ENCODE measurements around the gene XRN2.

The XRN2 gene

DNA sequence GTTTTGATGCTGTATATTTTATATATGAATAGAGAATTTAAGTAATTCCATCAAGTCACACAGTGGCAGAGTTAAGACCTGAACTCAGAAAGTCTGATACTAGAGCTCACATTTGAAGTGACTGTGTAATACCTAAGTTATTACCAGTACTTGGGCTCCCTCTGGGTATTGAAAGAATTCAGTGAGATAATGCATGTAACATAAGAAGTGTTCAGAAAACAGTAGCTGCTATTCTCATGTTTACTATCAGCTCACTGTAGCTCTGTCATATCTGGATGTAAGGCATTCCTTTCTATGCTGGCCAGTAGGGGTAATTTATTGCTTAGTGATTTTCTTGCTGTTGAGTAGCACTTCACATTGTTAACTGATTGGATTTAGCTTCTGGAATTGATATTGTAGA, 49.6 kb downstream of the XRN2 start:
- TF ChIP-seq TAF1 (IDR thresholded peaks at IDR 0.05; ENCODE audit: borderline replicate concordance, insufficient read depth, low read length): no peak
- no peak for TF ChIP-seq SIN3A (IDR thresholded peaks at IDR 0.05; ENCODE audit: borderline replicate concordance, insufficient read depth, low read length)
- TF ChIP-seq, protein P1, sequence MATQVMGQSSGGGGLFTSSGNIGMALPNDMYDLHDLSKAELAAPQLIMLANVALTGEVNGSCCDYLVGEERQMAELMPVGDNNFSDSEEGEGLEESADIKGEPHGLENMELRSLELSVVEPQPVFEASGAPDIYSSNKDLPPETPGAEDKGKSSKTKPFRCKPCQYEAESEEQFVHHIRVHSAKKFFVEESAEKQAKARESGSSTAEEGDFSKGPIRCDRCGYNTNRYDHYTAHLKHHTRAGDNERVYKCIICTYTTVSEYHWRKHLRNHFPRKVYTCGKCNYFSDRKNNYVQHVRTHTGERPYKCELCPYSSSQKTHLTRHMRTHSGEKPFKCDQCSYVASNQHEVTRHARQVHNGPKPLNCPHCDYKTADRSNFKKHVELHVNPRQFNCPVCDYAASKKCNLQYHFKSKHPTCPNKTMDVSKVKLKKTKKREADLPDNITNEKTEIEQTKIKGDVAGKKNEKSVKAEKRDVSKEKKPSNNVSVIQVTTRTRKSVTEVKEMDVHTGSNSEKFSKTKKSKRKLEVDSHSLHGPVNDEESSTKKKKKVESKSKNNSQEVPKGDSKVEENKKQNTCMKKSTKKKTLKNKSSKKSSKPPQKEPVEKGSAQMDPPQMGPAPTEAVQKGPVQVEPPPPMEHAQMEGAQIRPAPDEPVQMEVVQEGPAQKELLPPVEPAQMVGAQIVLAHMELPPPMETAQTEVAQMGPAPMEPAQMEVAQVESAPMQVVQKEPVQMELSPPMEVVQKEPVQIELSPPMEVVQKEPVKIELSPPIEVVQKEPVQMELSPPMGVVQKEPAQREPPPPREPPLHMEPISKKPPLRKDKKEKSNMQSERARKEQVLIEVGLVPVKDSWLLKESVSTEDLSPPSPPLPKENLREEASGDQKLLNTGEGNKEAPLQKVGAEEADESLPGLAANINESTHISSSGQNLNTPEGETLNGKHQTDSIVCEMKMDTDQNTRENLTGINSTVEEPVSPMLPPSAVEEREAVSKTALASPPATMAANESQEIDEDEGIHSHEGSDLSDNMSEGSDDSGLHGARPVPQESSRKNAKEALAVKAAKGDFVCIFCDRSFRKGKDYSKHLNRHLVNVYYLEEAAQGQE (IDR thresholded peaks at IDR 0.05; ENCODE audit: insufficient read depth in 1 of 2, low read depth in 2 of 2, low read length in 2 of 2): no peak
- TF ChIP-seq FOXP2 (optimal IDR thresholded peaks at IDR 0.05; ENCODE audit: borderline replicate concordance, extremely low read depth, extremely low read length, insufficient read depth): no peak
- no peak for TF ChIP-seq POLR2AphosphoS5 (IDR thresholded peaks at IDR 0.05; ENCODE audit: low read depth, low read length)

DNA sequence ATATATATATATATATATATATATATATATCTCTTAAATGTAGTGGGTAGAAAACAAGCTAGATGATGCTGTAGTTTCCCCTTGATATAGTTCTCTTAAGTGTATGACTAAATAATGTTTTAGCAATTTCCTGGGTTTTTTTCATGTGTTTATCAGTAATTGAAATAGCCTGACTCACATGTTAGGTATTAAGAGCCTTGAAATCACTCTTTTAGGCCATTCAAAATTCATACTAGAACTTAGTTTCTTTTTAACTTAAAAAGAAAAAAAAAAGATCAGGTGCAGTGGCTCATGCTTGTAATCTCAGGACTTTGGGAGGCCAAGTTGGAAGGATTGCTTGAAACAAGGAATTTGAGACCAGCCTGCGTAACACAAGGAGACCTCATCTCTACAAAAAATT, 50.1 kb downstream of the XRN2 start:
- no peak for TF ChIP-seq FOXP2 (optimal IDR thresholded peaks at IDR 0.05; ENCODE audit: borderline replicate concordance, extremely low read depth, extremely low read length, insufficient read depth)

DNA sequence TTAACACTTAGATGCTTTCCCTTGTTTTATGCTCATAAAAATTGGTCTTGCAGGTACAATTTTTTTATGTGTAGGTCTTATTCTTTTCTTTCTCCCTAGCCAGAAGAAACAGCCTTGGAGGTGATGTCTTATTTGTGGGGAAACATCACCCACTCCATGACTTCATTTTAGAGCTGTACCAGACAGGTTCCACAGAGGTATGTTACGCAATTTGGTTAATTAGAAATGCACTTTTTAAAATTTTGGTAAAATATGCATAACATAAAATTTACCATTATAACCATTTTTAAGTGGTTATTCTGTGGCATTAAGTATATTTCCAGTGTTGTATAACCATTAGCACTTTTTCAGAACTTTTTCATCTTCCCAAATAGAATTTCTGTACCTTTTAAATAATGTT, 52.9 kb downstream of the XRN2 start:
- no peak for TF ChIP-seq SIN3A (IDR thresholded peaks at IDR 0.05; ENCODE audit: borderline replicate concordance, insufficient read depth, low read length)
- TF ChIP-seq, protein P1 (IDR thresholded peaks at IDR 0.05; ENCODE audit: insufficient read depth in 1 of 2, low read depth in 2 of 2, low read length in 2 of 2): no peak
- no peak for TF ChIP-seq POLR2AphosphoS5 (IDR thresholded peaks at IDR 0.05; ENCODE audit: low read depth, low read length)
- TF ChIP-seq FOXP2 (optimal IDR thresholded peaks at IDR 0.05; ENCODE audit: borderline replicate concordance, extremely low read depth, extremely low read length, insufficient read depth): no peak
- TF ChIP-seq TAF1 (IDR thresholded peaks at IDR 0.05; ENCODE audit: borderline replicate concordance, insufficient read depth, low read length): no peak

DNA sequence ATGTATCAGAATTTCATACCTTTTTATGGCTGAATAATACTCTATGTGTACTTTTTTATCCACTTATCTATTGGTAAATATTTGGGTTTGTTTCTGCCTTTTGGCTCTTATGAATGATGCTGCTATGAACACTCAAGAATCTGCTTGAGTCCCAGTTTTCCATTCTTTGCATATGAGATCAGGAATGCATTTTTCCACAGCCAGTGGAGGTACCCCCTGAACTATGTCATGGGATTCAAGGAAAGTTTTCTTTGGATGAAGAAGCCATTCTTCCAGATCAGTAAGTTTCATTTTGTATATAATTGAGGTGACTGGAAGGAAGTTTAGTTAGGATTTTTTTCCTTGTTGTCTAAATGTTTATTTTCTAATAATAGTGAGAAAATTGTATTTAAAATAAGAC, 53.3 kb downstream of the XRN2 start:
- TF ChIP-seq POLR2AphosphoS5 (IDR thresholded peaks at IDR 0.05; ENCODE audit: low read depth, low read length) (no peak), SIN3A (IDR thresholded peaks at IDR 0.05; ENCODE audit: borderline replicate concordance, insufficient read depth, low read length) (no peak), FOXP2 (optimal IDR thresholded peaks at IDR 0.05; ENCODE audit: borderline replicate concordance, extremely low read depth, extremely low read length, insufficient read depth) (no peak), TAF1 (IDR thresholded peaks at IDR 0.05; ENCODE audit: borderline replicate concordance, insufficient read depth, low read length) (no peak)
- TF ChIP-seq, protein P1 (IDR thresholded peaks at IDR 0.05; ENCODE audit: insufficient read depth in 1 of 2, low read depth in 2 of 2, low read length in 2 of 2): no peak

DNA sequence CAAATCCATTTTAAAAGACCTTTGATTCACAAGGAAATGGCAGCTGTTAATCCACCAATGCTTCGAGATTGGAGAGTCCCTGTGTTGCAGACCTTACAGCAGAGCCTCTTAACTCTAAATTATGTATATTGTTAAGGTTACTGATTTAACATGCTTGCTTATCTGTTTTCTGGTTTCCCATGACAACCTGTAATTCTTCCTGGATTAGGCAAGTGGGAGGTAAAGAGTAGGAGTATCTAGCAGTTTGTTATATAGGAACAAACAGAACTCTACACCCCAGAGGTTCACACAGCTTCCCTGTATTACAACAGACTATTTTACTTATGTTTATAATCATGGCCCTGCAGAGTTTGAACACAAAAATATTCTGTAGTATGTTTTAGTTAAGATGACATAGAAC, 54.7 kb downstream of the XRN2 start:
- no peak for TF ChIP-seq POLR2AphosphoS5 (IDR thresholded peaks at IDR 0.05; ENCODE audit: low read depth, low read length)
- no peak for TF ChIP-seq TAF1 (IDR thresholded peaks at IDR 0.05; ENCODE audit: borderline replicate concordance, insufficient read depth, low read length)
- TF ChIP-seq SIN3A (IDR thresholded peaks at IDR 0.05; ENCODE audit: borderline replicate concordance, insufficient read depth, low read length): no peak
- TF ChIP-seq FOXP2 (optimal IDR thresholded peaks at IDR 0.05; ENCODE audit: borderline replicate concordance, extremely low read depth, extremely low read length, insufficient read depth): no peak
- TF ChIP-seq, protein P1 (IDR thresholded peaks at IDR 0.05; ENCODE audit: insufficient read depth in 1 of 2, low read depth in 2 of 2, low read length in 2 of 2): no peak

All from PFSK-1 (cell line).